KMS-11 (cell line): ENCODE measurements around the gene PNPLA7.
"Not testable (repeated sequence)": the region's sequence is repeated elsewhere in the genome, so short reads cannot be mapped to it uniquely, and the experiment has no call there.

Source experiments
- H2AFZ ChIP-seq: fragments of 200-600 bp; sonication (generic); 2 replicates; pipeline ENCODE4 v1.6.1; 2016; ENCODE audit warnings: antibody characterized with exemption, mixed run types, low read depth
- H3K27ac ChIP-seq: fragments of 200-600 bp; sonication (generic); 2 replicates; pipeline ENCODE4 v1.6.1; 2016; ENCODE audit warnings: mild to moderate bottlenecking, mixed run types
- H3K27me3 ChIP-seq: fragments of 200-600 bp; sonication (generic); 2 replicates; pipeline ENCODE4 v1.6.1; 2017; ENCODE audit warnings: mild to moderate bottlenecking, low read depth, mixed run types, moderate library complexity; ENCODE audit not compliant: insufficient read depth
- H3K36me3 ChIP-seq: fragments of 200-600 bp; sonication (generic); 2 replicates; pipeline ENCODE4 v1.6.1; 2017; ENCODE audit warnings: mild to moderate bottlenecking, mixed run types; ENCODE audit not compliant: insufficient read depth
- H3K4me1 ChIP-seq: fragments of 200-600 bp; sonication (generic); 2 replicates; pipeline ENCODE4 v1.6.1; 2016; ENCODE audit warnings: mild to moderate bottlenecking, low read depth, mixed run types; ENCODE audit not compliant: poor library complexity, severe bottlenecking
- H3K4me2 ChIP-seq: fragments of 200-600 bp; sonication (generic); 2 replicates; pipeline ENCODE4 v1.7.0; 2016; ENCODE audit warnings: mild to moderate bottlenecking, mixed run types
- H3K4me3 ChIP-seq: fragments of 200-600 bp; sonication (generic); IDR thresholded peaks from 2 replicates; pipeline ENCODE4 v1.6.1; 2017; ENCODE audit warnings: low read depth, low read length, mixed read lengths; ENCODE audit not compliant: insufficient read depth
- H3K79me2 ChIP-seq: fragments of 200-600 bp; sonication (generic); 2 replicates; pipeline ENCODE4 v1.6.1; 2016; ENCODE audit warnings: low read depth, mixed run types; ENCODE audit not compliant: insufficient read depth
- H3K9ac ChIP-seq: fragments of 200-600 bp; sonication (generic); 2 replicates; pipeline ENCODE4 v1.6.1; 2016; ENCODE audit warnings: mild to moderate bottlenecking, mixed run types
- H4K20me1 ChIP-seq: fragments of 200-600 bp; sonication (generic); 2 replicates; pipeline ENCODE4 v1.6.1; 2016; ENCODE audit warnings: mild to moderate bottlenecking, mixed run types; ENCODE audit not compliant: insufficient read depth
- TF ChIP-seq, protein P1 (sequence below): fragments of 200-600 bp; sonication (generic); conservative IDR thresholded peaks from 2 replicates; pipeline ENCODE4 v1.6.1; 2017; ENCODE audit warnings: low read depth, mild to moderate bottlenecking, antibody characterized with exemption, low read length, moderate library complexity, mixed read lengths

Gene PNPLA7

DNA sequence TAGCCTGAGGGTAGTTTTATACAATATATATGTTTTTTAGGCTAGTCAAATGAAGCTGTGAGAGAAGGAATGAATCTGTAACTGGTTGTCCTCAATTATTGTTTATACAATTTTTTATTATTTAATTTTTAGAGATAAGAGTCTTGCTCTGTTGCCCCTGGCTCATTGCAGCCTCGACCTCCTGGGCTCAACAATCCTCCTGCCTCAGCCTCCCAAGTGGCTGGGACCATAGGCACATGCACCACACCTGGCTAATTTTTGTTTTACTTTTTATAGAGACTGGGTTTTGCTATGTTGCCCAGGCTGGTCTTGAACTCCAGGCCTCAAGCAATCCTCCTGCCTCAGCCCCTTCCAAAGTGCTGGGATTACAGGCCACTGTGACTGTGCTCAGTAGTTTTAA is 4.1 kb upstream of the PNPLA7 start:
- TF ChIP-seq, protein P1, sequence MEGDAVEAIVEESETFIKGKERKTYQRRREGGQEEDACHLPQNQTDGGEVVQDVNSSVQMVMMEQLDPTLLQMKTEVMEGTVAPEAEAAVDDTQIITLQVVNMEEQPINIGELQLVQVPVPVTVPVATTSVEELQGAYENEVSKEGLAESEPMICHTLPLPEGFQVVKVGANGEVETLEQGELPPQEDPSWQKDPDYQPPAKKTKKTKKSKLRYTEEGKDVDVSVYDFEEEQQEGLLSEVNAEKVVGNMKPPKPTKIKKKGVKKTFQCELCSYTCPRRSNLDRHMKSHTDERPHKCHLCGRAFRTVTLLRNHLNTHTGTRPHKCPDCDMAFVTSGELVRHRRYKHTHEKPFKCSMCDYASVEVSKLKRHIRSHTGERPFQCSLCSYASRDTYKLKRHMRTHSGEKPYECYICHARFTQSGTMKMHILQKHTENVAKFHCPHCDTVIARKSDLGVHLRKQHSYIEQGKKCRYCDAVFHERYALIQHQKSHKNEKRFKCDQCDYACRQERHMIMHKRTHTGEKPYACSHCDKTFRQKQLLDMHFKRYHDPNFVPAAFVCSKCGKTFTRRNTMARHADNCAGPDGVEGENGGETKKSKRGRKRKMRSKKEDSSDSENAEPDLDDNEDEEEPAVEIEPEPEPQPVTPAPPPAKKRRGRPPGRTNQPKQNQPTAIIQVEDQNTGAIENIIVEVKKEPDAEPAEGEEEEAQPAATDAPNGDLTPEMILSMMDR = no peak

DNA sequence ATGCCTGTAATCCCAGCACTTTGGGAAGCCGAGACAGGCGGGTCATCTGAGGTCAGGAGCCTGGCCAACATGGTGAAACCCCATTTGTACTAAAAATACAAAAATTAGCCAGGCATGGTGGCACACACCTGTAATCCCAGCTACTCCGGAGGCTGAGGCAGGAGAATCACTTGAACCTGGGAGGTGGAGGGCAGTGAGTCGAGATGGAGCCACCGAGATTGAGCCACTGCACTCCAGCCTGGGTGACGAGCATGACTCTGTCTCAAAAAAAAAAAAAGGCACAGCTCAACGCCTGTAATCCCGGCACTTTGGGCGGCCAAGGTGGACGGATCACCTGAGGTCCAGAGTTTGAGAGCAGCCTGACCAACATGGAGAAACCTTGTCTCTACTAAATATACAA is 3.5 kb upstream of the PNPLA7 start:
- not testable (repeated sequence) for H2AFZ ChIP-seq, H3K4me2 ChIP-seq, H3K36me3 ChIP-seq, H3K27ac ChIP-seq, H3K4me3 ChIP-seq, H3K4me1 ChIP-seq, H3K79me2 ChIP-seq, H4K20me1 ChIP-seq, H3K27me3 ChIP-seq, H3K9ac ChIP-seq

More for the DNA sequence above, 4.1 kb upstream of the PNPLA7 start:
- Histone ChIP-seq H3K27ac (no peak overlapping the region), H3K4me2 (no peak overlapping the region), H3K79me2 (no peaks in the 10 kb centered on the region), H2AFZ (no peak overlapping the region), H3K27me3 (no peaks in the 10 kb centered on the region), H4K20me1 (no peaks in the 10 kb centered on the region), H3K36me3 (no peaks in the 10 kb centered on the region), H3K4me1 (peaks cover 4% of the 10 kb centered on the region), H3K9ac (no peak overlapping the region), H3K4me3 (no peak overlapping the region)

DNA sequence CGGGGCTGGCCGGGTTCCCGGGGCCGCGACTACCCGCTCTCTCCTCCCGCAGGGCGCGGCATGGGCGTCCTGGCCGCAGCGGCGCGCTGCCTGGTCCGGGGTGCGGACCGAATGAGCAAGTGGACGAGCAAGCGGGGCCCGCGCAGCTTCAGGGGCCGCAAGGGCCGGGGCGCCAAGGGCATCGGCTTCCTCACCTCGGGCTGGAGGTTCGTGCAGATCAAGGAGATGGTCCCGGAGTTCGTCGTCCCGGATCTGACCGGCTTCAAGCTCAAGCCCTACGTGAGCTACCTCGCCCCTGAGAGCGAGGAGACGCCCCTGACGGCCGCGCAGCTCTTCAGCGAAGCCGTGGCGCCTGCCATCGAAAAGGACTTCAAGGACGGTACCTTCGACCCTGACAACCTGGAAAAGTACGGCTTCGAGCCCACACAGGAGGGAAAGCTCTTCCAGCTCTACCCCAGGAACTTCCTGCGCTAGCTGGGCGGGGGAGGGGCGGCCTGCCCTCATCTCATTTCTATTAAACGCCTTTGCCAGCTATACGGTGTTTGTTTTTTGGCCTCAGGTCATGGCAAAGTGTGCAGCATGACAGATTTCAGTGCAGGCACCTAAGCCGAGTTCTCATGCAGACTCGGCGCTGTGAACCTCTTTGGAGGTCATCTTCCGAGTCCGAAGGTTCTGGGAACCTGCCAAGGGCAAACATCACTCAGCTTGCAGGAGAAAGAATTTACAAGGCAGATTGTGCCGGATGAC is 2.0 kb upstream of the PNPLA7 start:
- TF ChIP-seq, protein P1 = no peak
- Histone ChIP-seq H3K36me3 (no peaks in the 10 kb centered on the region), H3K4me3 (no peak overlapping the region), H3K79me2 (no peaks in the 10 kb centered on the region), H2AFZ (no peak overlapping the region), H3K27ac (no peak overlapping the region), H3K4me1 (peaks cover 4% of the 10 kb centered on the region), H3K4me2 (no peak overlapping the region), H3K27me3 (no peaks in the 10 kb centered on the region), H3K9ac (no peak overlapping the region), H4K20me1 (no peaks in the 10 kb centered on the region)

DNA sequence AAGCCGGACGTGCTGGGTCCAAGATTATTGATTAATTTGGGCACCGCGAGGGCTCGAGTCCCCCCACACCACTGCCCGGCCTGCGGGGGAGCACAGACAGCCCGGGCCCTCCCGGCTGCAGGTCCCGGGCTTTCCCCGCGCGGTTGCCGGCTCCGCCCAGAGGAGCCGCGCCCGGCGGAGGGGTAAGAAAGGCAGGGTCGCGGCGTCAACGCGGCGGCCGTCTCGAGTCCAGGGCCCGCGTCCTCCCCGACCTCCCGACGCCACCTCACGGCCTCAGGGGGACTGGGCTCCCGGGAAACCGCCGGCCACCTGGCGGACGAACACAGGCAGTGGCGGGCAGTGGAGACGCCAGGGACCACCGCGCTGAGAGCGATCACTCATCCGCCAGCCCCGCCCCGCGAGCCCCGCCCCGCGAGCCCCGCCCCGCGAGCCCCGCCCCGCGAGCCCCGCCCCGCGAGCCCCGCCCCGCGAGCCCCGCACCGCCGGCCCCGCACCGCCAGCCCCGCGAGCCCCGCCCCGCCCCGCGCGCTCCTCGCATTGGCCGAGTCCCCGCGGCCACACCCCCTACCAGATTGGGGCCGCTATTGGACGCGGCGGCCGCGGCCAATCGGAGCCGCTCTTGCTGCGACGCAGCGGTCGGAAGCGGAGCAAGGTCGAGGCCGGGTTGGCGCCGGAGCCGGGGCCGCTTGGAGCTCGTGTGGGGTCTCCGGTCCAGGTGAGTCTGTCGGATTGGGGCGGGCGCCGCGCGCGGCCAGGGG is 1.2 kb upstream of the PNPLA7 start, which contains the start of gene MRPL41:
Gene MRPL41, plus strand, starts transcription at position 616 of the 758 bp plus-strand sequence. CDS start 203 bp downstream, outside the sequence.
- H3K27ac ChIP-seq = no peak within 1 kb of the TSS
- no peak within 1 kb of the TSS for H3K4me2 ChIP-seq
- no peaks in the 10 kb centered on the region for H3K27me3 ChIP-seq
- H3K4me3 ChIP-seq = no peak within 1 kb of the TSS
- no peak within 1 kb of the TSS for H3K9ac ChIP-seq
- TF ChIP-seq, protein P1 = no peak
- peaks cover 4% of the 10 kb centered on the region for H3K4me1 ChIP-seq
- H4K20me1 ChIP-seq = no peaks in the 10 kb centered on the region
- H3K36me3 ChIP-seq = no peaks in the 10 kb centered on the region
- H2AFZ ChIP-seq = no peak within 1 kb of the TSS; the same call in 1 of the 2 replicates
- H3K79me2 ChIP-seq = no peaks in the 10 kb centered on the region

DNA sequence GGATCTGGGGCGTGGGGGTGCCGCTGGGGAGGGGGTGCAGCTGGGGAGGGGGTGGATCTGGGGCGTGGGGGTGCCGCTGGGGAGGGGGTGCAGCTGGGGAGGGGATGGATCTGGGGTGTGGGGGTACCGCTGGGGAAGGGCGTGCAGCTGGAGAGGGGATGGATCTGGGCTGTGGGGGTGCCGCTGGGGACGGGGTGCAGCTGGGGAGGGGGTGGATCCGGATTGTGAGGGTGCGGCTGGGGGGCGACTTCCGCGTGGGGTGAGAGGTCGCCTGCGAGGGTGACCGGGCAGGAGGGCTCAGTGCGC is 709 bp upstream of the PNPLA7 start:
- H2AFZ ChIP-seq, H3K4me2 ChIP-seq: not testable (repeated sequence)

More for the DNA sequence above, 709 bp upstream of the PNPLA7 start:
- H3K27ac ChIP-seq, H3K79me2 ChIP-seq, H3K4me1 ChIP-seq, H3K9ac ChIP-seq, H3K4me3 ChIP-seq, H3K27me3 ChIP-seq, H4K20me1 ChIP-seq, H3K36me3 ChIP-seq: not testable (repeated sequence)
